A549 (cell line): Measurements from ENCODE around the gene CTSA. TPM values are rescaled to one million over a fixed set of nuclear protein-coding genes. Genes with fewer than 3 reads are reported as not detected.

ENCODE experiments used
- ATAC-seq, 2 experiments: fragments of 200-7000 bp in 1 of 2; fragments of >200 bp in 1 of 2; cut with Nextera tagmentation in 1 of 2; cut with Tn5 transposase in 1 of 2; 3 replicates each; pipeline versions ENCODE4 v1.8.0 to v1.9.1; 2018 to 2020; ENCODE audit warnings: mild to moderate bottlenecking in 1 of 2, moderate library complexity in 1 of 2
- CTCF ChIA-PET: fragments of 300-600 bp; sonication (Branson Sonifier 250); formaldehyde crosslinking; extraction: SDS; loops from one replicate; lab custom pipeline; 2021; ENCODE audit warnings: antibody characterized with exemption, inconsistent platforms; lab: Yijun Ruan, JAX
- POLR2A ChIA-PET: fragments of 350-600 bp; formaldehyde crosslinking; extraction: SDS; loops from one replicate; lab custom pipeline; 2021; ENCODE audit warnings: antibody characterized with exemption, inconsistent platforms; lab: Yijun Ruan, JAX
- DNase-seq, 2 experiments: peaks; one replicate each; pipeline versions ENCODE4 v3.0.0 to v3.0.0-alpha.2; 2011 to 2016; ENCODE audit warnings: low read depth in 1 of 2, low spot score in 1 of 2
- FAIRE-seq: peaks from 2 replicates; lab custom pipeline; 2011; peaks lifted over from hg19 to GRCh38; lab: Jason Lieb, UNC
- H3K27ac ChIP-seq, 2 experiments: fragments of >200 bp; sonication (Bioruptor Twin); formaldehyde crosslinking; 3 replicates each; pipeline ENCODE4 v1.5.1; 2016 to 2017
- H3K4me1 ChIP-seq: fragments of >200 bp; sonication (Bioruptor Twin); formaldehyde crosslinking; 3 replicates; pipeline ENCODE4 v1.6.1; 2016
- H3K4me2 ChIP-seq: fragments of >200 bp; sonication (Bioruptor Twin); formaldehyde crosslinking; 3 replicates; pipeline ENCODE4 v1.6.1; 2016
- H3K4me3 ChIP-seq: fragments of >200 bp; sonication (Bioruptor Twin); formaldehyde crosslinking; 3 replicates; pipeline ENCODE4 v1.5.1; 2016
- H3K9me3 ChIP-seq: fragments of >200 bp; sonication (Bioruptor Twin); formaldehyde crosslinking; 3 replicates; pipeline ENCODE4 v1.6.1; 2016
- ATOH8 ChIP-seq: fragments of 250-450 bp; sonication (Bioruptor Pico); IDR thresholded peaks from 2 replicates; pipeline ENCODE4 v1.5.0; 2020; ENCODE audit warnings: low read depth, mild to moderate bottlenecking, moderate library complexity
- BCL3 ChIP-seq: fragments of >200 bp; sonication (Bioruptor Twin); formaldehyde crosslinking; IDR thresholded peaks from 3 replicates; pipeline ENCODE4 v1.6.1; 2016
- E2F6 ChIP-seq: IDR thresholded peaks from 2 replicates; pipeline ENCODE4 v1.6.1; 2012; ENCODE audit warnings: low read depth, borderline replicate concordance
- EHF ChIP-seq: fragments of 250-450 bp; sonication (Bioruptor Pico); IDR thresholded peaks from 2 replicates; pipeline ENCODE4 v1.5.0; 2020; ENCODE audit warnings: mild to moderate bottlenecking
- ESRRA ChIP-seq: fragments of 150-350 bp; IDR thresholded peaks from 2 replicates; pipeline ENCODE4 v1.6.1; 2014; ENCODE audit warnings: mild to moderate bottlenecking, low read length, borderline replicate concordance
- FOSL2 ChIP-seq, 2 experiments: fragments of 450-650 bp in 1 of 2; fragments of >200 bp in 1 of 2; sonication (Bioruptor Twin) in 1 of 2; formaldehyde crosslinking; IDR thresholded peaks; 2 replicates each; pipeline versions ENCODE4 v1.5.0 to v1.6.1; 2016 to 2020; ENCODE audit warnings: mild to moderate bottlenecking in 1 of 2, moderate library complexity in 1 of 2
- HOXB5 ChIP-seq: fragments of 250-450 bp; sonication (Bioruptor Pico); IDR thresholded peaks from 2 replicates; pipeline ENCODE4 v1.5.0; 2020; ENCODE audit warnings: mild to moderate bottlenecking, moderate library complexity
- JUN ChIP-seq, 2 experiments: fragments of >200 bp; sonication (Bioruptor Twin); formaldehyde crosslinking; IDR thresholded peaks; 2 replicates in 1 of 2; 3 replicates in 1 of 2; pipeline ENCODE4 v1.6.1; 2016 to 2017
- JUNB ChIP-seq: fragments of >200 bp; sonication (Bioruptor Twin); formaldehyde crosslinking; IDR thresholded peaks from 2 replicates; pipeline ENCODE4 v1.6.1; 2016
- KDM1A ChIP-seq: fragments of 200-600 bp; sonication (generic); IDR thresholded peaks from 2 replicates; pipeline ENCODE4 v1.6.1; 2016; ENCODE audit warnings: low read depth, mild to moderate bottlenecking
- KDM5A ChIP-seq: fragments of 200-600 bp; sonication (generic); IDR thresholded peaks from 2 replicates; pipeline ENCODE4 v1.6.1; 2016; ENCODE audit warnings: antibody characterized with exemption, mild to moderate bottlenecking
- MAX ChIP-seq: IDR thresholded peaks from 2 replicates; pipeline ENCODE4 v1.6.1; 2012
- MYC ChIP-seq: IDR thresholded peaks from 2 replicates; pipeline ENCODE4 v1.6.1; 2012; ENCODE audit warnings: mild to moderate bottlenecking, inconsistent platforms, low read length, improper control_type of control experiment, borderline replicate concordance
- NPAS2 ChIP-seq: fragments of 250-450 bp; sonication (Bioruptor Pico); IDR thresholded peaks from 2 replicates; pipeline ENCODE4 v1.8.0; 2022; ENCODE audit warnings: mild to moderate bottlenecking, moderate library complexity, borderline replicate concordance
- PHF8 ChIP-seq: fragments of 200-600 bp; sonication (generic); IDR thresholded peaks from 2 replicates; pipeline ENCODE4 v1.6.1; 2016; ENCODE audit warnings: low read depth, mild to moderate bottlenecking, antibody characterized with exemption, moderate library complexity, borderline replicate concordance
- POLR2A ChIP-seq: IDR thresholded peaks from 2 replicates; pipeline ENCODE4 v1.6.1; 2012; ENCODE audit warnings: mild to moderate bottlenecking, low read length
- POLR2AphosphoS2 ChIP-seq: conservative IDR thresholded peaks from 2 replicates; pipeline ENCODE4 v1.6.1; 2012; ENCODE audit warnings: low read length, improper control_type of control experiment, inconsistent platforms
- RARB ChIP-seq: fragments of 250-450 bp; sonication (Bioruptor Pico); IDR thresholded peaks from 2 replicates; pipeline ENCODE4 v1.8.0; 2021; ENCODE audit warnings: mild to moderate bottlenecking, moderate library complexity
- REST ChIP-seq: fragments of 200-600 bp; sonication (generic); IDR thresholded peaks from 2 replicates; pipeline ENCODE4 v1.6.1; 2016; ENCODE audit warnings: antibody characterized with exemption, mild to moderate bottlenecking, moderate library complexity
- RFX5 ChIP-seq: fragments of 450-650 bp; IDR thresholded peaks from 2 replicates; pipeline ENCODE4 v1.7.1; 2014; ENCODE audit warnings: antibody characterized with exemption, mild to moderate bottlenecking, moderate library complexity
- SMC3 ChIP-seq: fragments of >200 bp; sonication (Bioruptor Twin); formaldehyde crosslinking; IDR thresholded peaks from 3 replicates; pipeline ENCODE4 v1.6.1; 2018; ENCODE audit warnings: inconsistent platforms
- USF2 ChIP-seq: fragments of 450-650 bp; IDR thresholded peaks from 2 replicates; pipeline ENCODE4 v1.6.1; 2014; ENCODE audit warnings: antibody characterized with exemption
- ZFP36 ChIP-seq: fragments of 450-650 bp; IDR thresholded peaks from 2 replicates; pipeline ENCODE4 v1.6.1; 2014; ENCODE audit warnings: borderline replicate concordance; ENCODE audit not compliant: partially characterized antibody
- ZNF302 ChIP-seq: fragments of 250-450 bp; sonication (Bioruptor Pico); IDR thresholded peaks from 2 replicates; pipeline ENCODE4 v1.9.0; 2021; ENCODE audit warnings: inconsistent platforms, mild to moderate bottlenecking, moderate library complexity
- WGBS: methylation state at CpG from one replicate; pipeline ENCODE4 v1.1.6; 2017; ENCODE audit errors: missing lambda C conversion rate; 5-methylcytosine and 5-hydroxymethylcytosine counted together
- polyA plus RNA-seq, 4 experiments: library from polyadenylated mRNA; depleted of rRNA in 3 of 4; stranded (reverse); fragments of >200 nt; fragmentation: RNase III in 1 of 4; extraction: RNeasy Plus Mini Kit Qiagen cat#74134 plus additional on column Dnase treatment in 1 of 4; gene quantifications; 2 replicates in 3 of 4; 3 replicates in 1 of 4; pipeline ENCODE4 v1.2.3, GENCODE V29; 2011 to 2017

The CTSA gene
- polyA plus RNA-seq, 2 of the 4 experiments (the other 2 are of a cell fraction): 53.1 to 95.6 TPM

GRCh38 chr20:45934046-45934585 lies 43.0 kb downstream of the CTSA start:
- peak overlapping the region; percentile 86 for H3K4me2 ChIP-seq
- no peaks in the 10 kb centered on the region for H3K9me3 ChIP-seq
- H3K4me1 ChIP-seq: peaks cover 16% of the 10 kb centered on the region
- ATAC-seq (peak; percentile 61 to 65), DNase-seq (peak; percentile 54 to 61), FAIRE-seq (no peak)
- CTCF ChIA-PET: interaction anchor here (0.6 to 3.2 kb wide), 15 partner anchors 9 to 135 kb away, joined by 3 to 18 read pairs (median 4); partner anchors contain the start of gene ZNF335
- POLR2A ChIA-PET: interaction anchor here (0.6 to 3.2 kb wide), 13 partner anchors 10 to 571 kb away, joined by 3 to 31 read pairs (median 9); partner anchors contain the start of genes CTSA, NEURL2, SNX21 and SYS1
- TF ChIP-seq FOSL2 (IDR thresholded peaks at IDR 0.05) (no peak), FOSL2 (CRISPR knock-in tag; IDR thresholded peaks at IDR 0.05) (0 out of 2 replicates have a peak, but pooled peaks have one; percentile 7), E2F6 (0 out of 2 replicates have a peak, but pooled peaks have one; percentile 8), ATOH8 (CRISPR knock-in tag) (0 out of 2 replicates have a peak, but pooled peaks have one; percentile 32), SMC3 (0 out of 3 replicates have a peak, but pooled peaks have one; percentile 4), ESRRA (no peak), ZFP36 (peak; percentile 19), JUNB (no peak), EHF (CRISPR knock-in tag) (no peak), POLR2AphosphoS2 (0 out of 2 replicates have a peak, but pooled peaks have one; percentile 51), KDM1A (0 out of 2 replicates have a peak, but pooled peaks have one; percentile 16)
- peak overlapping the region; percentile 98 to 99 for H3K27ac ChIP-seq
- H3K4me3 ChIP-seq: peak overlapping the region; percentile 78
- WGBS: 3% methylated on average over 22 of the region's 34 CpGs

GRCh38 chr20:45934586-45935415 lies 43.7 kb downstream of the CTSA start, which contains the start of gene PCIF1:
Gene PCIF1 (plus strand): TSS chr20:45934683. CDS start chr20:45939000, 4,317 bp downstream.
- DNase-seq: peak; percentile 96 to 99
- ChIA-PET POLR2A (interaction anchor here (0.6 to 3.2 kb wide), 23 partner anchors 10 to 515 kb away, joined by 3 to 31 read pairs (median 5); partner anchors contain the start of genes CTSA, NEURL2, SNX21 and ZNF335), CTCF (interaction anchor here (0.6 to 3.2 kb wide), 7 partner anchors 17 to 136 kb away, joined by 3 to 18 read pairs (median 6); no protein-coding TSS in a partner anchor)
- under 1% methylated on average over 25 of the region's 102 CpGs for WGBS
- no peaks in the 10 kb centered on the region for H3K9me3 ChIP-seq
- H3K4me1 ChIP-seq: peaks cover 16% of the 10 kb centered on the region
- H3K27ac ChIP-seq: peak within 1 kb of the TSS; percentile 98 to 99
- peak; percentile 80 to 85 for ATAC-seq
- FAIRE-seq: no peak
- H3K4me2 ChIP-seq: peak within 1 kb of the TSS; percentile 89
- peak within 1 kb of the TSS; percentile 78 for H3K4me3 ChIP-seq
- TF ChIP-seq USF2 (peak; percentile 91), POLR2A (peak; percentile 93), E2F6 (no peak), NPAS2 (no peak), HOXB5 (CRISPR knock-in tag) (no peak), POLR2AphosphoS2 (0 out of 2 replicates have a peak, but pooled peaks have one; percentile 33), JUN (IDR thresholded peaks at IDR 0.05) (peak; percentile 95 to 98), FOSL2 (IDR thresholded peaks at IDR 0.05) (no peak), FOSL2 (CRISPR knock-in tag; IDR thresholded peaks at IDR 0.05) (no peak), BCL3 (peak; percentile 89; the same call in 2 of the 3 replicates), PHF8 (peak; percentile 98), REST (peak; percentile 20; the same call in 1 of the 2 replicates), RFX5 (no peak), KDM5A (no peak), RARB (CRISPR knock-in tag) (no peak), ZNF302 (CRISPR knock-in tag) (no peak), MAX (peak; percentile 59; the same call in 1 of the 2 replicates), EHF (CRISPR knock-in tag) (no peak), MYC (peak; percentile 27; the same call in 1 of the 2 replicates)
